GM23248 (cell line): Measurements from ENCODE around the gene GMPR. TPM values are rescaled to one million over a fixed set of nuclear protein-coding genes. Genes with fewer than 3 reads are reported as not detected.

ENCODE experiments used
- DNase-seq: peaks from one replicate; pipeline ENCODE4 v3.0.0-alpha.2; 2015
- H2AFZ ChIP-seq: fragments of 200-600 bp; sonication (generic); 2 replicates; pipeline ENCODE4 v1.6.1; 2016; ENCODE audit warnings: antibody characterized with exemption
- H3F3A ChIP-seq: fragments of 200-600 bp; sonication (generic); 2 replicates; pipeline ENCODE4 v1.6.1; 2016; ENCODE audit warnings: mild to moderate bottlenecking, antibody characterized with exemption, mixed run types; ENCODE audit not compliant: insufficient read depth
- H3K27ac ChIP-seq: fragments of 200-600 bp; sonication (generic); 2 replicates; pipeline ENCODE4 v1.5.1; 2016; ENCODE audit warnings: mild to moderate bottlenecking
- H3K27me3 ChIP-seq: fragments of 200-600 bp; sonication (generic); replicated peaks from 2 replicates; pipeline ENCODE4 v1.6.1; 2016; ENCODE audit warnings: mild to moderate bottlenecking; ENCODE audit not compliant: insufficient read depth
- H3K36me3 ChIP-seq: fragments of 200-600 bp; sonication (generic); 2 replicates; pipeline ENCODE4 v1.6.1; 2016; ENCODE audit warnings: low read depth, mild to moderate bottlenecking
- H3K4me1 ChIP-seq: fragments of 200-600 bp; sonication (generic); 2 replicates; pipeline ENCODE4 v1.6.1; 2016; ENCODE audit warnings: mild to moderate bottlenecking; ENCODE audit not compliant: insufficient read depth
- H3K4me2 ChIP-seq: fragments of 200-600 bp; sonication (generic); one replicate; pipeline ENCODE4 v1.6.1; 2016; ENCODE audit warnings: mild to moderate bottlenecking; ENCODE audit not compliant: unreplicated experiment
- H3K4me3 ChIP-seq: fragments of 200-600 bp; sonication (generic); 2 replicates; pipeline ENCODE4 v1.5.1; 2016; ENCODE audit warnings: mild to moderate bottlenecking
- H3K79me2 ChIP-seq: fragments of 200-600 bp; sonication (generic); 2 replicates; pipeline ENCODE4 v1.6.1; 2016; ENCODE audit warnings: mild to moderate bottlenecking; ENCODE audit not compliant: insufficient read depth
- H3K9ac ChIP-seq: fragments of 200-600 bp; sonication (generic); 2 replicates; pipeline ENCODE4 v1.6.1; 2016; ENCODE audit warnings: mild to moderate bottlenecking
- H3K9me2 ChIP-seq: fragments of 200-600 bp; sonication (generic); 2 replicates; pipeline ENCODE4 v1.6.1; 2016; ENCODE audit warnings: mixed run types, mild to moderate bottlenecking, moderate library complexity; ENCODE audit not compliant: insufficient read depth
- H3K9me3 ChIP-seq: fragments of 200-600 bp; sonication (generic); one replicate; pipeline ENCODE4 v1.6.1; 2017; ENCODE audit warnings: low read depth
- H4K20me1 ChIP-seq: fragments of 200-600 bp; sonication (generic); 2 replicates; pipeline ENCODE4 v1.6.0; 2016; ENCODE audit not compliant: insufficient read depth
- EZH2 ChIP-seq: fragments of 200-600 bp; sonication (generic); IDR thresholded peaks from 2 replicates; pipeline ENCODE4 v1.6.1; 2018; ENCODE audit warnings: antibody characterized with exemption, mild to moderate bottlenecking; ENCODE audit not compliant: insufficient read depth, poor library complexity, severe bottlenecking
- EZH2phosphoT487 ChIP-seq: fragments of 200-600 bp; sonication (generic); IDR thresholded peaks from 2 replicates; pipeline ENCODE4 v1.6.1; 2018; ENCODE audit warnings: antibody characterized with exemption, moderate library complexity, mild to moderate bottlenecking, low read depth; ENCODE audit not compliant: insufficient read depth
- WGBS, 2 experiments: methylation state at CpG; one replicate each; pipeline ENCODE4 v1.1.6; 2015 to 2017; ENCODE audit warnings: low lambda C conversion rate in 2 of 2, low coverage in 1 of 2; ENCODE audit errors: missing lambda C conversion rate in 2 of 2; 5-methylcytosine and 5-hydroxymethylcytosine counted together
- in situ Hi-C: fragments of 300-500 bp; cut with MboI; formaldehyde crosslinking; loops from 2 replicates; pipeline ENCODE4 v1.15.0; 2020
- polyA plus RNA-seq: library from polyadenylated mRNA; unstranded; fragments of >200 nt; fragmentation: Nextera tagmentation; extraction: Ambion mirVana; gene quantifications from 2 replicates; pipeline ENCODE4 v1.2.1, GENCODE V29; 2016
- total RNA-seq: library from RNA; depleted of rRNA; stranded (reverse); fragments of >200 nt; shearing (Covaris generic); gene quantifications from 2 replicates; pipeline ENCODE4 v1.2.3, GENCODE V29; 2014

The GMPR gene
- total and polyA plus RNA-seq, 2 experiments from 2014 or later, result 2.2 to 2.3 TPM

DNA sequence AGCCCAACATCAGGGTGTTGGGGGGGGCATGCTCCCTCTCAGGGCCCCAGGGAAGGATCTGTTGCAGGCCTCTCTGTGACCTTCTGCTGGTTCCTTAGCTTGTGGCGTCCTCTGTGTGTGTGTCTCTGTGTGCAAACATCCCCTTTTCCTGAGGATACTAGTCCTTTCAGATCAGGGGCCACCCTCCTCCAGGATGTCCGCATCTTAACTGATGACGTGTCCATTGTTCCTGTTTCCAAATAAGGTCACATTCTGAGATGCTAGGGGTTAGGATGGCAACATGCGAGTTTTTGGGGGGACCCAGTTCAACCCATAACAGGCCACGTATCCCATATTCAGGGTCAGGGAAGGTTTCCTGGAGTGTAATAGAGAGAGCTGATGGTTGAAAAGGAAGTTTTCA, 40.9 kb downstream of the GMPR start:
- no peaks in the 10 kb centered on the region for H3K9me2 ChIP-seq
- peaks cover 13% of the 10 kb centered on the region for H3K4me1 ChIP-seq
- TF ChIP-seq EZH2 (no peak), EZH2phosphoT487 (no peak)
- H3K9me3 ChIP-seq, result no peaks in the 10 kb centered on the region
- no peak overlapping the region for H3K9ac ChIP-seq
- H3K4me2 ChIP-seq, result no peak overlapping the region
- H3K27me3 ChIP-seq, result no peaks in the 10 kb centered on the region
- 94 to 96% methylated on average over 5 of the region's 5 CpGs for WGBS, 2 experiments
- no peak overlapping the region for H3K27ac ChIP-seq
- no peaks in the 10 kb centered on the region for H3F3A ChIP-seq
- H3K4me3 ChIP-seq, result no peak overlapping the region
- DNase-seq, result no peak
- no peak overlapping the region for H2AFZ ChIP-seq
- H4K20me1 ChIP-seq, result no peaks in the 10 kb centered on the region
- H3K79me2 ChIP-seq, result no peaks in the 10 kb centered on the region
- in situ Hi-C loops, result no loop called here
- no peaks in the 10 kb centered on the region for H3K36me3 ChIP-seq

DNA sequence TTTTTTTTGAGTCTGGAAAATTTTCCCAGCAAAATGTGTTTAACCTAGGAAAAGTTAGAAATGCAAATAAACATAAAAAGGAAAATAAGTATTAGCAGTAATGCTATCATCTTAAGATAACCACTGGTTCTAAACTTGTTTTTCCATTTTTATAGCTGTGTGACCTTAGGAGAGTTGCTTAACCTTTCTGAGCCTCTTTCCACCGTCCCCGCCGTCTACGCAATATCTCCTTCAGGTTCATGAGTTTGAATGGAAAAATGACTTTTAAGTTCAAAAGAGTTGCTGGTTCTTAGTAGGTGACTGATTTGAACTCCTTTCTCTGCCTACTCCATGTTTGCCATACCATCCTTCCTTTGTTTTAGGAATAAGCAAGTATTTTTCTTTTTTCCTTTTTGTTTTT, 44.0 kb downstream of the GMPR start:
- Histone ChIP-seq H3K4me1 (peaks cover 6% of the 10 kb centered on the region), H3K9ac (no peak overlapping the region), H3K27ac (no peak overlapping the region), H3K9me3 (no peaks in the 10 kb centered on the region), H3K36me3 (no peaks in the 10 kb centered on the region), H4K20me1 (no peaks in the 10 kb centered on the region), H3K79me2 (no peaks in the 10 kb centered on the region), H3K9me2 (no peaks in the 10 kb centered on the region), H3K4me3 (no peak overlapping the region), H3F3A (no peaks in the 10 kb centered on the region), H2AFZ (no peak overlapping the region), H3K27me3 (no peaks in the 10 kb centered on the region), H3K4me2 (no peak overlapping the region)
- TF ChIP-seq EZH2phosphoT487 (no peak), EZH2 (no peak)
- DNase-seq, result no peak
- WGBS, 2 experiments, result 95% methylated on average over 4 of the region's 4 CpGs
- in situ Hi-C loops, result no loop called here

DNA sequence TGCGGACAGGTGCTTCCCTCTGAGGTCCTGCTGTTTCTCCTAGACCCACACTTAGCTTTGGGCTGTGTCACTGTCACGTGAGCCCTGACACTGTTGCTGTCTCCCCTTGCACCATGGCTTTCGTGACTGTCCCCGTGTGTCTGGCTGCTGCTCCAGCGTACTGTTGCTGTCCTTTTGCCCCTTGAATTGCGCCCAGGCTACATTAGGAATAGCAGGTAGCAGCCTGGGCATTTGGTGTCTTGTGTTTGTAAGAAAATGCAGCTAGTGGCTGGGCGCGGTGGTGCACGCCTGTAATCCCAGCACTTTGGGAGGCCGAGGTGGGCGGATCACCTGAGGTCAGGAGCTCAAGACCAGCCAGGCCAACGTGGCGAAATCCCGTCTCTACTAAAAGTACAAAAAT, 46.1 kb downstream of the GMPR start:
- H3K27me3 ChIP-seq, result no peaks in the 10 kb centered on the region
- H3K9me3 ChIP-seq, result no peaks in the 10 kb centered on the region
- no peaks in the 10 kb centered on the region for H3K4me1 ChIP-seq
- no peaks in the 10 kb centered on the region for H3K36me3 ChIP-seq
- no peak overlapping the region for H3K27ac ChIP-seq
- H3K79me2 ChIP-seq, result no peaks in the 10 kb centered on the region
- TF ChIP-seq EZH2 (no peak), EZH2phosphoT487 (no peak)
- no peak overlapping the region for H3K9ac ChIP-seq
- no peak overlapping the region for H3K4me2 ChIP-seq
- H3K9me2 ChIP-seq, result no peaks in the 10 kb centered on the region
- 94% methylated on average over 14 of the region's 14 CpGs for WGBS, 2 experiments
- H3K4me3 ChIP-seq, result no peak overlapping the region
- H4K20me1 ChIP-seq, result no peaks in the 10 kb centered on the region
- DNase-seq, result no peak
- in situ Hi-C loops, result no loop called here
- no peaks in the 10 kb centered on the region for H3F3A ChIP-seq
- no peak overlapping the region for H2AFZ ChIP-seq

DNA sequence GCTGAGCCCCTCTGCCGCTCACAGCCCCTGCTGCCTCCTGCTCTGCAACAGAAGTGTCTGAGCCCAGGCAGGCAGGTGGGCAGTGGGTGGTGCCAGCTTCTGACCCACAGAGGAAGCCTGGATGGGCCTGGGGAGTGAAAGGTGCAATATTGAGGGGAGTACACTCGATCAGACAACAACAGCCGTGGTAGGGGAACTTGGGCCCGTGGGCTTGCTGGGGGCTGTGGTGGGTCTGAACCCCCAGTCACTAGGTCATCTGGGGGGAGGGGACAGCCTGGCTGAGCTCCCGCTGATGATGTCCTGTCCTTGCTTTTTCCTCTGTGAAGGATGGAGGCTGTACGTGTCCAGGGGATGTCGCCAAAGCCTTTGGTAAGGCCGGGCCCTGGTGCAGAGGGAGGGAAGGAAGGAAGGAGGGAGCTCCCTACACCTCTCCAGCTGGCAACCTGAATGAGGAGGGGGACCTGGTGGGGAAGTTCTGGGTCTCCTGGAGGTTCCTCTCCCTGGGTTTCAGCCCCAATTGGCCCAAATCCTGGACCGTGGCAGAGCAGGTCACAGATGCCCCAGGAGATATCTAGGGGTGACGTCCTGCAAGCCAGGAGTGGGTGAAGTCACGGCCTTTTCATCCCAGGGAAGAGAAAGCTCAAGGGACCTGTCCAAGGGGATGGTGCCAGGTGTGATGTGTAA, 47.2 kb downstream of the GMPR start:
- WGBS, 2 experiments, result 75 to 78% methylated on average over 11 of the region's 11 CpGs
- H3K4me1 ChIP-seq, result no peaks in the 10 kb centered on the region
- H3K27ac ChIP-seq, result no peak overlapping the region
- H3F3A ChIP-seq, result no peaks in the 10 kb centered on the region
- H3K27me3 ChIP-seq, result no peaks in the 10 kb centered on the region
- in situ Hi-C loops, result no loop called here
- H4K20me1 ChIP-seq, result no peaks in the 10 kb centered on the region
- H3K4me2 ChIP-seq, result peak overlapping the region; percentile 67
- no peak for DNase-seq
- H3K36me3 ChIP-seq, result no peaks in the 10 kb centered on the region
- H2AFZ ChIP-seq, result peak overlapping the region; percentile 58
- no peaks in the 10 kb centered on the region for H3K79me2 ChIP-seq
- H3K9ac ChIP-seq, result no peak overlapping the region
- H3K4me3 ChIP-seq, result no peak overlapping the region
- TF ChIP-seq EZH2, result no peak
- no peak for TF ChIP-seq EZH2phosphoT487
- no peaks in the 10 kb centered on the region for H3K9me3 ChIP-seq
- no peaks in the 10 kb centered on the region for H3K9me2 ChIP-seq
